ENCODE results near the gene SIRT3.

The SIRT3 gene

DNA sequence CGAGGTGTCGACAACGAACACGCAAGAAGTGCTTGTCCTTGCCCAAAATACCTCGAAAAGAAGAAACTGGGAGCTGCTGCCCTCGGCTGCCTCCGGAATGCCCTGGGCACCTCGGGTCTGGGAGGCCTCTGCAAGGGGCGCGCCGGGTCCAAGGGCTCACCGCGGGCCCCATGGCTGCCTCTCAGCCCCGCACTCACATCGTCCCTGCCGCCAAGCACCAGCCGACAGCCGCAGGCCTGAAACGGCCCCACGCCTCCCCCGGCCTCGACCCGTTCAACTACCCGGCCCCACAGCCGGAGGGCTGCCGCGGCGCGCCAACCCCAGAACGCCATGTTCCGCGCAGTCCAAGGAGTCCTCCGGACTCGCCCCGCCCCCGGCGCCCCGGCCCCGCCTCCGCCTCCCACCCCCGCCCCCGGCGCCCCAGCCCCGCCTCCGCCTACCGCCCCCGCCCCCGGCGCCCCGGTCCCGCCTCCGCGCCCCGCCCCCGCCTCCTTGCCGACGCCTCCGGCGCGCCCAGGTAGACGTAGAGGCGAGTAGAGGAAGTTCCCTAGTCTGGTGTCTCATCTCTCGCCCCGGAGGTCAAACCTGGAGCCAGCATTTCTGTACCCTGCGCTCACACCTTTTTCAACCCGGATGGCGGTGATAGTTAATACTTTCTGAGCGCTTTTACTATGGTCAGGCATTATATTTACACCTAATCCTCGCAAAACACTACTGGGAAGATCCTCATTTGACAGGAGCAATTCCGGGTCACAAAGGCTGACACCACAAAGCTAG is at the start of gene SIRT3:
SIRT3 (minus strand) TSS at position 346 of the 777 bp plus-strand sequence; CDS start at position 332, 14 bp downstream.
- H3K9me3 ChIP-seq (ENCODE audit: insufficient read depth, low read depth, low read length), result no peaks in the 10 kb centered on the region
- peaks cover 6% of the 10 kb centered on the region for H3K27me3 ChIP-seq (ENCODE audit: insufficient read depth, low read length)
- H3K36me3 ChIP-seq (ENCODE audit: insufficient read depth, low read depth, low read length), result peaks cover 18% of the 10 kb centered on the region
- H3K4me3 ChIP-seq (ENCODE audit: low read length), result peak within 1 kb of the TSS; percentile 100
- H3K4me1 ChIP-seq (ENCODE audit: insufficient read depth, low read length), result 0 out of 2 replicates have a peak, but pooled peaks cover 4% of the 10 kb centered on the region
- H3K9ac ChIP-seq (ENCODE audit: low read depth, low read length), result peak within 1 kb of the TSS; percentile 94
- H3K27ac ChIP-seq (ENCODE audit: low read length), result peak within 1 kb of the TSS; percentile 92

DNA sequence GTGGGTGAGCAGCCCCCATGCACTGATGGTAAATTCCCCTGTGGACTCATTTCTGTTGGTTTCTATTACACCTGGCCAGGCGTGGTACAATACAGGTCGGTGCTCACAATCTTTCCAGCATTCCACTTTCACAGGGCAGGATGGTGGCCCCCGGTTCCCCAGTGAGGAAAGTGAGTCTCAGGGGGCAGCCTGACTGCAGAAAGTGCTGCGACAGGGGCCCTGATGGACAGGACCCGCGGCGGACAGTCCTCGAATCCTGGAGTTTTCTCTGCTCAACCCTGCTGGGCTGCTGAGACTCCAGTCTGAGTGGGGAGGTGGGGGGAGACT is 49.7 kb upstream of the SIRT3 start:
- H3K4me1 ChIP-seq (ENCODE audit: insufficient read depth, low read length), result peaks cover 3% of the 10 kb centered on the region; the same call in 1 of the 2 replicates
- no peak overlapping the region for H3K27ac ChIP-seq (ENCODE audit: low read length)
- no peaks in the 10 kb centered on the region for H3K36me3 ChIP-seq (ENCODE audit: insufficient read depth, low read depth, low read length)
- H3K9ac ChIP-seq (ENCODE audit: low read depth, low read length), result no peak overlapping the region
- peaks cover 41% of the 10 kb centered on the region for H3K27me3 ChIP-seq (ENCODE audit: insufficient read depth, low read length)
- H3K9me3 ChIP-seq (ENCODE audit: insufficient read depth, low read depth, low read length), result no peaks in the 10 kb centered on the region
- H3K4me3 ChIP-seq (ENCODE audit: low read length), result no peak overlapping the region

DNA sequence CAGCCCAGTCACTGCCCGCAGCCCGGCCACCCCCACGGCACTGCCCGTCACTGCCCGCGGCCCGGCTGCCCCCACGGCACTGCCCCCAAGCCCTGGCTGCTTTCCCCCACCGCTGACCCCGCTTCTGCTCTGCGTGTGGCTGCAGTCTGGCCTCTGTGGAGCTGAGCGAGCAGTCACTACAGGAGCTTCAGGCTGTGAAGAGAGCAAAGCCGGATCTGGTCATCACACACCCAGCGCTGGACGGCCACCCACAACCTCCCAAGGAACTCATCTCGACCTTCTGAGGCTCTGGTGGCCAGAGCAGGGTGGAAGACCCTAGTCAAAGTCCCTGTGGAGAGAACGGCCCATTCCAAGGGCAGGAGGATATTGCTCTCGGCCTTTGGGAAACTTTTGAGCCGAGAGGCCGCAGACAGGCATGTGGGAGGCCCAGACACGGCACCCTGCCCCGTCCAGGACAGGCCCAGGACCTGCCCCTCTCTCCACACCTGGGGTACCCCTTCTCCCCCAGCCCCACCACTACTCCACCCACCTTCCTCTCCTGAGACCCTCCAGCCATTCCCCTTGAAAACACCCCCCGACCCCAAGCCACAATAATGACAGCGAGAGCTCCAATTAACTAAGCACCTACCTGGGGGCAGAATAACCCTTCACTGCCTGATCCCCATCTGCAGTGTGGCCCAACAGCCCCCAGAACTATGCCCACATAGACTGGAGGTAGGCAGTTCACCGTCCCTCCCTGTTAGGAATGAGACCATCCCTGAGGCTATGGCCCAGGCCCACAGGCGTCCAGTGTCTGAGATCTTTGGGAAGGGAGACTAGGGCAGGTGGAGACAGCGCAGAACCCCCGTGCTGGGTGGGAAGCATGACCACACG is 49.1 kb upstream of the SIRT3 start:
- no peak overlapping the region for H3K9ac ChIP-seq (ENCODE audit: low read depth, low read length)
- H3K36me3 ChIP-seq (ENCODE audit: insufficient read depth, low read depth, low read length), result no peaks in the 10 kb centered on the region
- H3K27me3 ChIP-seq (ENCODE audit: insufficient read depth, low read length), result peaks cover 47% of the 10 kb centered on the region
- H3K27ac ChIP-seq (ENCODE audit: low read length), result no peak overlapping the region
- peaks cover 3% of the 10 kb centered on the region; the same call in 1 of the 2 replicates for H3K4me1 ChIP-seq (ENCODE audit: insufficient read depth, low read length)
- H3K9me3 ChIP-seq (ENCODE audit: insufficient read depth, low read depth, low read length), result no peaks in the 10 kb centered on the region
- no peak overlapping the region for H3K4me3 ChIP-seq (ENCODE audit: low read length)

DNA sequence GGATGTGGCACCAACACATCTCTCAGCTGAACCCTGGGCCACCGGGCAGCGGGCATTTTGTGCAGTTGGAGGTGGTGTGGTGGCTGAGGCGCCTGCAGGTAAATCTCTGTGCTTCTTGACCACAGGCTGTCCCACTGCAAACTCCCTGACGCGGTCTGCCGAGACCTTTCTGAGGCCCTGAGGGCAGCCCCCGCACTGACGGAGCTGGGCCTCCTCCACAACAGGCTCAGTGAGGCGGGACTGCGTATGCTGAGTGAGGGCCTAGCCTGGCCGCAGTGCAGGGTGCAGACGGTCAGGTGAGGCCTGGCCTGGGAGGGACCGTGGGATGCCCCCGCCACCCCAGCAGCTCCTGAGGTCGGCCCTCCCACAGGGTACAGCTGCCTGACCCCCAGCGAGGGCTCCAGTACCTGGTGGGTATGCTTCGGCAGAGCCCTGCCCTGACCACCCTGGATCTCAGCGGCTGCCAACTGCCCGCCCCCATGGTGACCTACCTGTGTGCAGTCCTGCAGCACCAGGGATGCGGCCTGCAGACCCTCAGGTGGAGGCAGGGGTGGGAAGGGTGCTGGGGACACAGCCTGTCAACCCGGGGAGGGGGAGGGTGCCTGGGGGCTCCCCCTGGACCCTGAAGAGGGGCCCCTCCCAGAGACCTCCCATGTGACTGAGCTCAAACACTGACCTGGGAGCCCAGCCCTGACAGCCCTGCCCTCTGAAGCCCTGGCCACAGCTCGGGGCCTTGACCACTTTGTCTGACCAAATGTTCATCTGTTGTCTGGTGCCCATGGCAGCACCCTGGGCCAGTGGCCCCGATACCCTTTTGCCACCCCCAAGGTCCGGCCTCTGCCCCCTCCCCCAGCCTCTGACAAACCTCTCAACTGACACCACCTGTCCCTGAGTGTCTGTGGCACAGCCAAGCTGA is 48.2 kb upstream of the SIRT3 start:
- H3K9ac ChIP-seq (ENCODE audit: low read depth, low read length), result no peak overlapping the region
- H3K4me1 ChIP-seq (ENCODE audit: insufficient read depth, low read length), result peaks cover 3% of the 10 kb centered on the region; the same call in 1 of the 2 replicates
- peaks cover 56% of the 10 kb centered on the region for H3K27me3 ChIP-seq (ENCODE audit: insufficient read depth, low read length)
- no peaks in the 10 kb centered on the region for H3K36me3 ChIP-seq (ENCODE audit: insufficient read depth, low read depth, low read length)
- H3K27ac ChIP-seq (ENCODE audit: low read length), result no peak overlapping the region
- H3K4me3 ChIP-seq (ENCODE audit: low read length), result no peak overlapping the region
- H3K9me3 ChIP-seq (ENCODE audit: insufficient read depth, low read depth, low read length), result no peaks in the 10 kb centered on the region

DNA sequence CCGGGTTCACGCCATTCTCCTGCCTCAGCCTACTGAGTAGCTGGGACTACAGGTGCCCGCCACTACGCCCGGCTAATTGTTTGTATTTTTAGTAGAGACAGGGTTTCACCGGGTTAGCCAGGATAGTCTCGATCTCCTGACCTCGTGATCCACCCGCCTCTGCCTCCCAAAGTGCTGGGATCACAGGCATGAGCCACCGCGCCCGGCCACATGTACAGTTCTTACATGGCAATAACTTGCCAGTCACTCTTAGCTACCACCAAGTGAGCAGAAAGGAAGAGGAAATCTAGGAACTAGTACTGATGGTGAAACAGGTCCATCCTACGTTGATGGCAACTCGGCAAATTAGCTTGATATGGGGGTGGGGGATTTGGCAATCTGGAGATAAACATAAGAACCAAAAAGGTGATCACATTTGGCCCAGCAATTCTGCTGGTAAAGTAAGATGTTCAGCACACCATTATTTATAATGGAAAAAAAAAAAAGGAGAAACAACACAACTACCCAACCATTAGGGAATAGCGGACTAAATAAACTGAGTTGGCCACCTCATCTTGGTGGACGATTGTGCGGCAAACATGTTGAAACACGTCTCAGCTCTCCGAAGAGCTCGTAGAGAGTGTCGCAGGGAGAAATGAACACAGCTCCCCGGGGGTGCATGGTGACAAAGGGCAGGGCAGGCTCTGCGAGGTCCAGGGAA is 47.4 kb upstream of the SIRT3 start:
- Histone ChIP-seq H3K9me3 (ENCODE audit: insufficient read depth, low read depth, low read length) (no peaks in the 10 kb centered on the region), H3K4me1 (ENCODE audit: insufficient read depth, low read length) (peaks cover 3% of the 10 kb centered on the region; the same call in 1 of the 2 replicates), H3K4me3 (ENCODE audit: low read length) (no peak overlapping the region), H3K27ac (ENCODE audit: low read length) (no peak overlapping the region), H3K27me3 (ENCODE audit: insufficient read depth, low read length) (peaks cover 62% of the 10 kb centered on the region), H3K36me3 (ENCODE audit: insufficient read depth, low read depth, low read length) (no peaks in the 10 kb centered on the region), H3K9ac (ENCODE audit: low read depth, low read length) (no peak overlapping the region)

DNA sequence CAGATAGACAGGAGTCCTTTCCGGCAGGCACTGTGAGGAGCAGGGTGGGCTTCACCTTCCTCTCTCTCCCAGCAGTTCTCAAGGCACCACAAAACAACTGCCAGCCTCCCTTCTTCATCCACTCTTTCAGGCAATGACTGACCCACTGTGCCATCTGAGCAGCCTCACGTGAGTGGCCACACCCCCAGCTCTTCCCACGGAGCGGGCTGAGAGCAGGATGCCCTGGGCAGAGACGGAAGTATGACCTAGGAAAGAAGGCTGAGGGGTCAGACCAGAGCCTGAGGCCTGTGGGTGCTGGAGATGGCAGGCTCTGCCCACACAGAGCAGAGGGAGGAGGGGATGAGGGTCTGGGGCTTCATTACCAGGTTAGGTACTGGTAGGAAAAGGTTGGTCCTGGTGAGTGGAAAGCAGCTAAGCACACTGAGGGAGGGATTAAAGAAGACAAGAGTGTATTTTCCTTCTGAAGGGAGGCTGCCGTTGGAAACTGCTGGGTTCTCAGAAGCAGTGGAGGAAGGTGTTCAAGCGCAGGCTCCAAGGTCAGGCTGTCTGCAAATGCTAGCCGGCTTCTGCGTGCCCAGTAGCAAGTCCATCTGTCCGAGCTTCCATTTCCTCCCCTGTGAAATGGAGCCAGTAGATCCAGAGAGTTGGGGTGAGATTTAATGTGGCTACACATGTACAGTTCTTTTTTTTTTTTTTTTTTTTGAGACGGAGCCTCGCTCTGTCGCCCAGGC is 46.7 kb upstream of the SIRT3 start:
- H3K27me3 ChIP-seq (ENCODE audit: insufficient read depth, low read length), result peaks cover 62% of the 10 kb centered on the region

DNA sequence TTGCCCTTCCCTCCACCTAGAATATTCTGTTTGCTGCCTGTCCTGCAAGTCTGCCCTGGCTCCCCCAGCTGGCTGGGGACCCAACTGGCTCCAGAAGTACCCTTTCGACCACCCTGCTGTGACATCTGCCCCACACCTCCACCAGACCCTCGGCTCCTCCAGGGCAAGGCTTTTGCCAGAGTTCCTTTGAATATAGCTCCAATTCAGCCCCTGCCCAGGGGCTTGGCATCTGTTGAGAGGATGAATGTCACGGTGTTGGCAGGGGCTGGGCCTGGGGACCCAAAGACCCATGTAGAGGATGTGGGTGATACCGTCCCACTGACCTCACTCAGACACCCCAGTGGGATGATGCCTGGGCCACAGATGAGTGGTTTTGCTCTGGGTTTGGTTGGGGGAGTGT is 46.0 kb upstream of the SIRT3 start:
- Histone ChIP-seq H3K9ac (ENCODE audit: low read depth, low read length) (no peak overlapping the region), H3K9me3 (ENCODE audit: insufficient read depth, low read depth, low read length) (no peaks in the 10 kb centered on the region), H3K36me3 (ENCODE audit: insufficient read depth, low read depth, low read length) (no peaks in the 10 kb centered on the region), H3K4me3 (ENCODE audit: low read length) (no peak overlapping the region), H3K27ac (ENCODE audit: low read length) (no peak overlapping the region), H3K4me1 (ENCODE audit: insufficient read depth, low read length) (no peaks in the 10 kb centered on the region), H3K27me3 (ENCODE audit: insufficient read depth, low read length) (peaks cover 60% of the 10 kb centered on the region)

More for the DNA sequence above, 46.7 kb upstream of the SIRT3 start:
- Histone ChIP-seq H3K4me3 (ENCODE audit: low read length) (no peak overlapping the region), H3K36me3 (ENCODE audit: insufficient read depth, low read depth, low read length) (no peaks in the 10 kb centered on the region), H3K27ac (ENCODE audit: low read length) (no peak overlapping the region), H3K9ac (ENCODE audit: low read depth, low read length) (no peak overlapping the region), H3K9me3 (ENCODE audit: insufficient read depth, low read depth, low read length) (no peaks in the 10 kb centered on the region), H3K4me1 (ENCODE audit: insufficient read depth, low read length) (no peaks in the 10 kb centered on the region)

DNA sequence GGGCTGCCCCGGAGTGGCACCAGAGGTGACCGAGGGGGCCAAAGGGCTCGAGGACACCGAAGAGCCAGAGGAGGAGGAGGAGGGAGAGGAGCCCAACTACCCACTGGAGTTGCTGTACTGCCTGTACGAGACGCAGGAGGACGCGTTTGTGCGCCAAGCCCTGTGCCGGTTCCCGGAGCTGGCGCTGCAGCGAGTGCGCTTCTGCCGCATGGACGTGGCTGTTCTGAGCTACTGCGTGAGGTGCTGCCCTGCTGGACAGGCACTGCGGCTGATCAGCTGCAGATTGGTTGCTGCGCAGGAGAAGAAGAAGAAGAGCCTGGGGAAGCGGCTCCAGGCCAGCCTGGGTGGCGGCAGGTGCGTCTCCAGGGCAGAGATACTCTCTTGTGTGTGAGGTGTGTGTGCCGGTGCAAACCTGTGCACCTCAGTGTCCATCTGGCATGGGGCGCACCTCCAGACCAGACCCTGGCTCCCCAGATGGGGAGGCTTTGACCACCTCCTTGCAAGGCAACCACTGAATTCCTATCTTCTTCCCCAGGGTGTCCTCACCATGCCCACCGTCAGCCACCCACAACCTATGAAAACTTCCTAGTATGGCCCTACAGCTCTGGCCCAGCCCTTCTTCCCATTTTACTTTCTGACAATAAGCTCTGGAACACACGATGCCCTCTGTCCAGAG is 45.5 kb upstream of the SIRT3 start:
- Histone ChIP-seq H3K9me3 (ENCODE audit: insufficient read depth, low read depth, low read length) (no peaks in the 10 kb centered on the region), H3K36me3 (ENCODE audit: insufficient read depth, low read depth, low read length) (no peaks in the 10 kb centered on the region), H3K27me3 (ENCODE audit: insufficient read depth, low read length) (peaks cover 57% of the 10 kb centered on the region), H3K4me3 (ENCODE audit: low read length) (no peak overlapping the region), H3K4me1 (ENCODE audit: insufficient read depth, low read length) (no peaks in the 10 kb centered on the region), H3K27ac (ENCODE audit: low read length) (no peak overlapping the region), H3K9ac (ENCODE audit: low read depth, low read length) (no peak overlapping the region)

DNA sequence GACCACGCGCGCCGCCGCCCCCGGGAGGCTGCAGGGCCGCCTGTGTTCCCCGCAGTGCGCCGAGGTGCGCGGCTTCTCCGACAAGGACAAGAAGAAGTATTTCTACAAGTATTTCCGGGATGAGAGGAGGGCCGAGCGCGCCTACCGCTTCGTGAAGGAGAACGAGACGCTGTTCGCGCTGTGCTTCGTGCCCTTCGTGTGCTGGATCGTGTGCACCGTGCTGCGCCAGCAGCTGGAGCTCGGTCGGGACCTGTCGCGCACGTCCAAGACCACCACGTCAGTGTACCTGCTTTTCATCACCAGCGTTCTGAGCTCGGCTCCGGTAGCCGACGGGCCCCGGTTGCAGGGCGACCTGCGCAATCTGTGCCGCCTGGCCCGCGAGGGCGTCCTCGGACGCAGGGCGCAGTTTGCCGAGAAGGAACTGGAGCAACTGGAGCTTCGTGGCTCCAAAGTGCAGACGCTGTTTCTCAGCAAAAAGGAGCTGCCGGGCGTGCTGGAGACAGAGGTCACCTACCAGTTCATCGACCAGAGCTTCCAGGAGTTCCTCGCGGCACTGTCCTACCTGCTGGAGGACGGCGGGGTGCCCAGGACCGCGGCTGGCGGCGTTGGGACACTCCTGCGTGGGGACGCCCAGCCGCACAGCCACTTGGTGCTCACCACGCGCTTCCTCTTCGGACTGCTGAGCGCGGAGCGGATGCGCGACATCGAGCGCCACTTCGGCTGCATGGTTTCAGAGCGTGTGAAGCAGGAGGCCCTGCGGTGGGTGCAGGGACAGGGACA is 44.8 kb upstream of the SIRT3 start:
- peaks cover 57% of the 10 kb centered on the region for H3K27me3 ChIP-seq (ENCODE audit: insufficient read depth, low read length)
- H3K27ac ChIP-seq (ENCODE audit: low read length), result no peak overlapping the region
- H3K9me3 ChIP-seq (ENCODE audit: insufficient read depth, low read depth, low read length), result no peaks in the 10 kb centered on the region
- H3K9ac ChIP-seq (ENCODE audit: low read depth, low read length), result no peak overlapping the region
- no peaks in the 10 kb centered on the region for H3K36me3 ChIP-seq (ENCODE audit: insufficient read depth, low read depth, low read length)
- H3K4me1 ChIP-seq (ENCODE audit: insufficient read depth, low read length), result no peaks in the 10 kb centered on the region
- no peak overlapping the region for H3K4me3 ChIP-seq (ENCODE audit: low read length)
